GM21526 (cell line): ENCODE data around the gene RUNX2.

Experiments used
- ATAC-seq: cut with Tn5 transposase; IDR thresholded peaks from one replicate; pipeline ENCODE4 v1.9.1; 2021; ENCODE audit warnings: moderate library complexity; ENCODE audit not compliant: unreplicated experiment, low FRiP score

The RUNX2 gene

DNA sequence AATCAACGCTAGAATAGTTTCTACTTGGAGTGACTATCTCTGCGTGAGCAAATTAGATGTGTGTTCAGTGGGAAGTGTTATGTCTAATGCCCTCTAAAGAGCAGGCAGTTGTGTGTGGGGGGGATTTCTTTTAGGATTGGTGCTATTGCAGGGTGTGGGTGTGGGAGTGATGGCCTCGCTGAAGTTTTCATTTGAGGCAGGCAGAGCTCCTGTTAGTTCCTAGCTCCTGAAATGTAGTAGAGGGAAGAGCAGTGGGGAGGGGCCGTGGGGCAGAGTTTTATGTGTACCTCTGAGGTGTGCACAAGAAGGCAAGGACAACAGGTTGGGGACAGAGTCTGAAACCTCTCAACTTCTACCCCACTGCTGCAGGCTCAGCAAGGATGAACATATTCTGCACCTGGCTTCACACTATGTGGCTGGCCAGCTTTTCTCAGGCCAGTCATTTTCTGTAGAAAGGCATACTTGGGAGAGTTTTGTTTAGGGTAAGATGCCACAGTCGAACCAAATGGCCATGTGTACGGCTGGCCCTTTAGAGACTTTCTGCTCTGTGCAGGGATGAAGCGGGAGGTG is 278.8 kb downstream of the RUNX2 start:
- no peak for ATAC-seq

DNA sequence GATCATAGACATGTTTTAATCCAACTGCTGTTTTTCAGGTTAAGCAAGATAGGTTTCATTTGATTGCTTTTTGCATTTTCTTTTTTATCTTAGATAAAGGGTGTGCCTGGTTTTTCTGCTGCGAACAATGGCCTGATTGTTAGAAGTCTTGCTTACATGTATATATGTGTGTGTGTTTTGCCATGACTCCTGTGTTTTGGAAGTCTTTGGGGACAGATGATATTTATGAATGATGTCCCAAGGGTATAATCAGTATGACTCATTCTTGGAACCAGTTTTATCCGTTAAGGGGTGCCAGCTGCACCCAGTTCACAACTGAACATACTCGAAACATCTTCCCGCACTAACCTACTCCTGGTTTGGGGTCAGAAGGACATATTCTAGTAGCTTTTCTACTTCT is 279.7 kb downstream of the RUNX2 start:
- no peak for ATAC-seq

DNA sequence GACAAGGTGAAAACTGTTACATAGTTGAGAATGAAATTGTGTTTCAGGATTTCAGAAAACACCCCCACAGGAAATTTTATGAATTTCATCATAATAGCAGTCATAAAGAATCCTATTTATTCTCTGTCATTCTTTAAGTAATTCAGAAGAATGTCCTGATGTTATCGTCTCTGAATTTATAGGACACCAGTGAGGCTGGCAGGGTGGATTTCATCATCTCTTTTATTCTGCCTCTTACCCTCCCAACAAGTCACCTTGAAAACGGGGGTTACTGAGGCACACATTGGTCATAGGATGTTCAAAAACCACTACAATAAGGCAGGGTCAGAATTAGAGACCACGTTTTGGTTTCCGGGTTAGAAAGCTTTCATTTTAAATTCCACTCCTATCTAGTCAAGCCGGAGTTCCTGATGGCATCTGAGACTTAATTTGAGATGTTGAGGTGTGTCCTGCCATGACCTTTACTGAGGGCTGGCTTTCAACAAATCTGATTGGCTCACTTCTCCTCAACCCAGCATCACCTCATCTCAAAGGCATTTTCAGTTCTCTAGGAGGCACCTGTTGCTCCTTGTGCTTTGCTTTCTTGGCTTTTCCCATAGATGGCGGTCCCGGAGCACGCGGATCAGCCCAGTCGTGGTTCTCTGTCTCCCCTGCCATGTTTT is 280.3 kb downstream of the RUNX2 start:
- ATAC-seq = no peak

DNA sequence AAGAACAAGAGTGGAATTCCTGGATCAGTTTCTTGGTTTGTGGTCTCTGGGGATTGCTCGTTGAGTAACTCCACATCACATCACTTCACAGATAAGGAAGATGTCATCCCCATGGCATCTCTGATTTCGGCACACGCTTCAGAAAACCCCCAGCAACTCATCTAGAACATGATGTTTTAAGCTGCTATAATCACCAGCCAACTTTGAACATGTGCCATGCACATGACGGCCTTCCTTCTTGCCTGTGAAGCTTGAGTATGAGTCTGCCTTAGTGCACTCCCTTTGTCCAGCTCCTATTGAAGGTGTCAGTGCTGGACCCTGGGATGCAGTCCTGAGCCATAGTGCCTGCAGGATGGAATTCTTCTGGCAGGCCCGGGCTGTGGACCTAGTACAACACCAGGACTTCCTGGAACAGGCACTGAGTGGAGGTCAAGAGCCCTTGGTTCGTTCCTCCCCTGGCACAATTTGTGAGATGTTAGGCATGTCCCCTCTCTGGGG is 281.1 kb downstream of the RUNX2 start:
- ATAC-seq = no peak

DNA sequence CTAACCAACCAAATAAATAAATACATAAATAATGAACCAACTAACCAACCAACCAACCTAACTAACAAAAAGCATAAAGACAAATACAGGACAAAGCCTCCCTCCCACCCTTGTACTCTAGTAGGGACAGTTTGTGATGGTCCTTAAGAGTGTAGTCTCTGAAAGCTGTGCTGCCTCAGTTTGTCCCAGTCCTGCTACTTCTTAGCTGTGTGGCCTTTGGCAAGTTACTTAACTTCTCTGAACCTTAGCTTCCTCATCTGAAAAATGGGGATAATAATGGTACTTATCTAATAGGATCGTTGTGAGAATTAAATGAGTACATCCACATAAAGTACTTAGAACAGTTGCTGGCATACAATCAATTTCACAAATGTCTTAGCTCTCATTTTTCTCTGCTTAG is 282.2 kb downstream of the RUNX2 start:
- ATAC-seq = no peak

DNA sequence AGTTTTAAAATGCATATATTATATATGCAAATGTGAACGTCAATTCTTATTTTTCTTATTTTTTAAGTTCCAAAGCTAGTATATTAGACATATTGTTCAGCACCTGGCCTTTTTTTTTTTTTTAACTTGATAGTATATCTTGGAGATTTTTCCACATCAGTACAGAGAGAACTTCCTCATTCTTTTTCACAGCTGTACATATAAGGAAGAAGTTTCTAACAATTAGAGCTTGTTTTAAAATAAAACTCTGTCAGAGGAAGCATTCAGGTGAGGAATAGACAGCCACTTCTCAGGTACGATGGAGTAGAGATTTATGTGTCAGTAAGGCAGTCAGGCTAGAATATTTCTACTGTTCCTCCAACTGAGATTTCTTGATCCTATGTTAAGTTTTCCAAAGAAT is 282.7 kb downstream of the RUNX2 start:
- ATAC-seq = no peak

DNA sequence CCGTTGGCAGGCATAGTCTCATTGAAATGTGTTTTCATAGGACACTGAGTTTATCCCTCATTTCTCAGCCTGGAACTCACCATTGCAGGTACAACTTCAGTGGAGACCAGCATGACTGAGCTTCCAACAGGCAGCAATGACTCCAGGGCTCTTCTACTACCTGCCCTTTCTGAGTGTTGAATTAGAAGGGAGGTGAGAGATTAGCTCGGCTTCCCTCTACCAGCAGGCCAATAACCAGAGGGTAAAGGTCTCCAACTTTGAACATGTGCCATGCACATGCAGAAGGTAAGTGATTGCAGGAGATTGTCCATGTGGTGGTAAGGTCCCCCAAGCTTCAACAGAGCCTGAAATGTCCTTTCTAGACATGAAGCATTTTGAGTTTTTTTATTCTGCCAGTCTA is 283.4 kb downstream of the RUNX2 start:
- no peak for ATAC-seq

DNA sequence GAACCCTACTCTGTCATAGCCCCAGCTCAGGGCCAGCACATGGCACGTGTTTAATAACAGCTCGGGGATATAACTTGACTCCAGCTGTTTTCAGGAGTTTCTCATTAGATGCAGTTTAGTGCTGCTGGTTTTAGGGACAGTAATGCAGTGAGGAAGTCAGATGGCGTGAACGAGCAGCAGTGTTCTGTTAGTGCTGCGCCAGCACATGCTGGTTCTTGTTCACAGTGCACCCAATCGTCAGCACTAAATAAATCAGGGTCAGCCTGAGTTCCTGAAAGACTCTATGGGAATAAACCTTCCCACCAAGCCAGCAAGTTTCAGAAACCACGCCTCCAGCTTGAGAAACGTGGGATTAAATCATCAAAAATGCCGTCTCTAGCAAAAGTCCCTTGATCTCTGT is 285.5 kb downstream of the RUNX2 start:
- no peak for ATAC-seq

DNA sequence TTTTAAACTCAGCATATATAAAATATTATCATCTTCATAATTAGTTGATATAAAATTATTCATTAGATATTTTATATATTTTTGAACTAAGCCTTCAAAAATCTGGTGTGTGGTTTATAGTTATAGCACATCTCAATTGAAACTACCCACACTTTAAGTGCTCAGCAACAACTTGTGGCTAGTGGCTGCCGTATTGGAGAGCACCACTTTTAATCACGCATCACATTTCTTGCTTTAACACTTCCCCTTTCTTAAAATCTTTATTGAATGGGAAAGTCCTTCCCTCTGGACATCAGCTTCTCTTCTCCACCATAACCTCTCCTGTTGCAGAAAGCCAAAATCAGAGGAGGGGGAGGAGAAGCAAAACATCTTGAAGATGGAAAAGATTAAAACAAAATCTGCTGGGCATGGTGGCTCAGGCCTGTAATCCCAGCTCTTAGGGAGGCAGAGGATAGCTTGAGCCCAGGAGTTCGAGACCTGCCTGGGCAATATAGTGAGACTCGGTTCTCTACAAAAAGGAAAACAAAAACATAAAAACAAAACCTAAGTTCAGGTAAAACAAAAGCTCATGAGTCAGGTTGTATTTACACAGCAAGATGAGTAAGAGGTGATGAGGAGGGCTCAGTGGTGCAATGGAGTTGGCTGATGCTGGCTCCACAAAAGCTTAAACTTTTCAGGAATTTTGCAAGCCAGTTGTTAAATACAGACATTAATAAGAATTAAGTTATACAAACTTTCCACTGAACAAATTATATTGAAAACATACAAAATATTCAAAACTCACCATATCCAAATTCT is 286.6 kb downstream of the RUNX2 start:
- ATAC-seq = no peak

DNA sequence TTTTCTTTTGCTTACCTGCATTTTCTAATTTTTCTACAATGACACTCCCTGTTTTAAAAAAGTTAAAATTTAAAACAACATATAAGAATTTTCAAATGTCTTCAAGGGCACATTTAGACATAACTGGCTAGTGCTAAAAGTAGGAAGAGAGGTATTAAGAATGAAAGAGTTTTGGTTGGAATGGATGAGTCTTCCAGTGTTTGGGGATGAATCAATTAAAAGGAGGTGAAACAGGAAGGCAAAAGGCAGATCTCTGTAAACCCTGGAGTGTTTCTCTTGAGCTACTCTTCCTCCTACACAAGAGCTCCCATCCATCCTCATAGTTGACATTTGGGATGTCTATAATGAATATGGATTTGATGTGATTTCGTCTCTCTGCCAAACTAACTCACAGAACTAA is 288.1 kb downstream of the RUNX2 start:
- ATAC-seq = no peak

DNA sequence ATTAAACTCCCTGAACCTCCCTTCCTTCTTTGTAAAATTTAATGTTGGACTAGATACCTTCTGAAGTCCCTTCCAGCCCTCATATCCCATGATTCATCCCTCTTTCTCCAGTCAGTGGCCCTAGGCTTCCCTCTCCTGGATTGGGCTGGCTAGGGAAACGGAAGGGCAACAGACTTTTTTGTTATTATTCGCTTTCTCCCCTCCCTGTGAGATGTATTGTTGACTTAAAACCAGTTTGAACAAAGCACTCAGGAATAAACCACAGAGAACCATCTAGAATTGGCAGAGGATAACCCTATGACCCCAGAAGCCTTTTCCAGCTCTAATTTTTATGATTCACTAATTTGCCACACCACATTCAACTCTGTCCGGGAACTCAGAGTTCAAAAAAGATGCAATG is 289.3 kb downstream of the RUNX2 start:
- ATAC-seq = no peak

DNA sequence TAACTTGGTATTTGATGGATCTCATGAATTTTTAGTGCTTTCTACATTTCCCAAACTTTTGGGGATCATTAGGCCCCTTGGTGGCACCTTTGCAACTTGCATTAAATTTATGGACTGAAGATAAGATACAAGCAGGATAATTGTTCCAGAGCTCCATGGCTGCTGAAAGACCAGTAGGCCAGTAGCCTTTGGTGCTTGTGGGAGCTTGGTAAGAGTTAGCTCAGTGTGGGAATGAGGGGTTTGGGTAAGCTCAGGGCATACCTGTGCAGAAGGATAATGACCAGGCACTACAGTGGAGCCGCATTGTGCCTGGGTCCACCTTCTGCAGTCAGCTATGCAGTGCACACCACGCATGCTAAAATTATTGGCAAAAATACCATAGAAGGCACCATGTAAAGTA is 290.1 kb downstream of the RUNX2 start:
- no peak for ATAC-seq

DNA sequence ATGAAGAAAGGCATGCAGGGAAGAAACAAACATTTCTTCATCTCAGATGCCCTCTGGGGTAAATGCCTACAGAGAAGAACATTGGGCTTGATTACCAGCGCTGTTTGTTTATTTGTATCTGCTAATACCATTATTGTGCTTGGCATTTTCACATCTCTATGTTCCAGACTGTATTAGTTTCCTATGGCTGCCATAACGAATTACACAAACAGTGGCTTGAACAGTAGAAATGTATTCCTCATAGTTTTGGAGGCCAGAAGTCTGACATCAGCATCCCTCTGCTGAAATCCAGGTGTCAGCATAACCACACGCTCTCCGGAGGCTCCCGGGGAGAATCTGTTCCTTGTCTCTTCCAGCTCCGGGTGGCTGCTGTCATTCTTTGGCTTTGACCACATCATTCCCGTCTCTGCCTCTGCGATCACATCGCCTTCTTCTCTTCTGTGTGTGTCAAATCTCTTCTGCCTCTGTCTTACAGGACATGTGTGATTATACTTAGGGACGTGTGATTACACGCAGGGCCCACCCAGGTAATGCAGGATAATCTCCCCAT is 291.2 kb downstream of the RUNX2 start:
- ATAC-seq = no peak

DNA sequence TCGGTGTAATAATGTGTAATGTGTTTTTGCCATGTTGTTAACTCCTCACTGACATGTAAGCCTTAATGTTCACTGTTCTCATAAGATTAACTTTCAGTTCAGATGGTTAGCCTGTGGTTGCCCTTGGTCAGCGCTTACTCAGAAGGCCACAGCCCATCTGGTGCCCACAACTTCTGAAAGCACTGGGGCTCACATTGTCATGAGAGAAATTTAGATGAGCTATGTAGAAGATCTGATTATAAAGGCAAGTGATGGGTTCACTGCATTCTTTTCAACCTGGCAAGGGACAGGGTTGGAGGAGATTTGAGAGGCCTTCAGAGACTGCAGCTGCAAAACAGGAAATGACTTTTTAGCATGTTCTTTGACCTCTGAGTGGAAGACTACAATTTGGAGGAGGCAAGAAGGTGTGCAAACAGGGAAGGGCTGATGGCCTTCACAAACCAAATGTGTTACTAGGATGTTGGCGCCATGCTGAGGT is 291.9 kb downstream of the RUNX2 start:
- no peak for ATAC-seq

DNA sequence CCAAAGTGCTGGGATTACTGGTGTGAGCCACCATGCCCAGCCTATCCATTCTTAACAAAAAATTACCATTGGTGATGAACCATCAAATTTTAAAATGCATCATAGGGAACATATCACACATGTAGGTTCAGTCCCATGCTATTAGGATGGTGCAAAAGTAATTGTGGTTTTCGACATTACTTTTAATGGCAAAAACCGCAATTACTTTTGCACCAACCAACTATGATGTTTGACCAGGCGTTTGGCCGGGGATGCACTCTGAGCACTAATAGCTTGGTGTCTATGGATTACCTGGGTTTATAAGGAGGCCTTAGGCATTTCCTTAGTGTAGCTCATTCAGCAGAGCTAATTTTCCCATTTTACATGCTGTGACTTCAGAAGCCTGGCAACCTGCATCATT is 296.1 kb downstream of the RUNX2 start:
- no peak for ATAC-seq

DNA sequence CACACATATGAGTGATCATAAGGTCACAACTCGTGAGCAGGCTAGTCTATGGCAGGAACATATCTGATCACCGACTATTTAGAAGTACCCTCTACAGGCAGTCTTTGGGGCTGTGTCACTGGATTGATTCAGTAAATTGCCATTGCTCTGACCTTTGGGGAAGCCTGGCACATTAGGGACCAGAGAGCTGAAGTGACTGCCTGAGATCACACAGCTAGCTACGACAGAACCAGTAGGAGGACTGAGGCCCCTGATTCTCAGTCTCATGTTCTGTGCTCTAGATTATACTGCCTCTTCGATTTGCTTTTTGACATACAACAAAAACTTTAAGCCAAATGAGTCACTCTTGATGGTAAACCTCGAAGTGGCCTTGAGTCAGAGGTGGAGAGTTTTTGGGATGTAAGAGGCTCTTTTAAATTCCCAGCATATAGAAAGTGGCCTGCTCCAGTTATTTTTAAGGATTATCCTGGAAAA is 297.1 kb downstream of the RUNX2 start:
- ATAC-seq = no peak

DNA sequence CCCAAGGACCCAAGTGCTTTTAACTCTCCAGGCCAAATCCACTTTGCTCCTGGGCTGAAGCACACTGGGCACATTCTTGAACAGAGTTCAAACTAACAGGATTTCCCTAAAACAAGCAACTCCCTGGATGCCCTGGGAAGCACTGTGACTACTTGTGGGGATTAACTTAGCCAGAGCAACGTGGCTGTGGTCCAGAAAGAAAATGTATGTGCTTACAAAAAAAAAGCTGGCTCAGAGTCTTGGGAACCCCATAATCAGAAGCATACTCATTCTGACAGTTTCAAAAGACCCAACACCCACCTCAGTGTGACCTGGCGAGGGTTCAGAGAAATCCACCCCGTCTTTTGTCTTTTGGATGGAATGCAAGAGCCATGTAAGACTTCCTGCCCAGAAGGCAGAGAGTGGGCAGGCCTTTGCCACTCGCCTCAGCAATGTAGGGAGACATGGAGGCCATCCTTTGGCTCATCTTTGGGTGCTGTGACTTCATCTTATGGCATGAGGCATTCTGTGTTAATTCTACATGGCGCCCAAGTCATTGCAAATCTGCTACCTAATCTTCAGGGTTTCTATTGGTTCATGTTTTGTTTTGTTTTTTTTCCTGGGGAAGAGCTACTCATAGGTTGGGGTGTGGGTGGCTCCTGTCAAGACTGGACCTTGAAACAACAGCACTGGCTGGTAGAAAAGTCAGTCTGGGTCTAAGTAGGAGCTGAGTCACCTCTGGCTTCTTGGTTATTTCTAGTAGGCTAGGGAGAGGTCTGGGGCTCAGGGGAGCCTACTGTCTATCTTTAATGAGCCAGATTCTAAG is 298.2 kb downstream of the RUNX2 start:
- ATAC-seq = no peak

DNA sequence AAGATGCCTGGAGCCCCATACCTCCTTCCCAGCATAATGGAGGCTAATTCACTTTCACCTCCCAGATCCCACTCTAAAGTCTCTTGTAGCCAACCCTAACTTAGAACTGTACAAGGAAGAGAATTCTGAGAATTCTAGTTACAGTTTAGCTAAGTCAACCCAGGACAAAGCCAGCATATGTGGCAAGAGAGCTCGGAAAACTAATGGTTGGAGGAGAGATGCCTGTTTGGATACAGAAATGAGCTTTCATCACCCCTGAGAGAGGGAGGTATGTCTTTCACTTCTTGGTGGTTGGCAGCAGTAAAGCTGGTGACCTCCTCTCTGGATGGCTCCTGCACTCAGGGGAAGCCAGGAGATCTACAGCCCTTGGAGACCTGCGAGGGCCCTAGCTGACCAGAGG is 302.2 kb downstream of the RUNX2 start:
- no peak for ATAC-seq

DNA sequence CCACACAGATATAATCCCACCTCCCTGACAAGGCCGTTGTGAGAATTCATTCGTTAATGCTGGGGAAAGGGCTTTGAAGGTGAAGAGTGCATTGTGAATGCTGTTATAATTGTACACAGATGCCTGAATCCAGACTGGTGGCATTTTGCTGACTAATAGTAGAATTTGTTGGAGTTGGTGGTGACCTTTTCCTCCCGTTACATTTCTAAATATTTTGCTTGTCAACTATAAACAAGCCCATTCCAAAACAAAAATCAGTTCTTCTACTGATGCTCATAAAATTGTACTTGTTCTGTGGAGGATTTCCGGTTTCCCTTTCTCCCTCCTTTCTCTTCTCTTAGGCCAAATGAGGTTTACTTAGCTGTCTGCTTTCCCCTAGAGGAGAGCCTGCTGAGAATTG is 302.7 kb downstream of the RUNX2 start:
- ATAC-seq = no peak

DNA sequence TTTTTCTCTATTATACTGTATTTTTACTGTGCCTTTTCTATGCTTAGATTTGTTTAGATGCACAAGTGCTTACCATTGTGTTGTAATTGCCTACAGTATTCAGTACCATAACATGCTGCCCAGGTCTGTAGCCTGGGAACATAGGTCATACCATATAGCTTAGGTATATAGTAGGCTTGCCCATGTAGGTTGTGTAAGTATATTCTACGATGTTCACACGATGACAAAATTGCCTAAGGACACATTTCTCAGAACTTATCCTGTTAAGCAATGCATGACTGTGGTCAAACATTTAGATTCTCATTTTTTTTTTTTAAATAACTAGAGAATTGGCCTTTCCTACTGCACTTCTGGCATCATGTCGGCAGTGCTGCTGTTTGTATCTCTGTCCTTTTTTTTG is 303.3 kb downstream of the RUNX2 start:
- no peak for ATAC-seq
